Right lobe of liver (tissue), 4 donors: ENCODE results near the gene MYO10.

Source experiments
- POLR2A ChIP-seq: fragments of 450-650 bp; IDR thresholded peaks from one replicate; pipeline ENCODE4 v1.6.1; 2017; ENCODE audit warnings: antibody characterized with exemption, mild to moderate bottlenecking
- TF ChIP-seq, protein P1 (sequence below), 4 donors: fragments of 200-600 bp in 3 of 4; fragments of 450-650 bp in 1 of 4; IDR thresholded peaks; one replicate each; pipeline versions ENCODE4 v1.5.1 to v1.8.0; 2016 to 2022; ENCODE audit warnings: antibody characterized with exemption in 4 of 4, mild to moderate bottlenecking in 2 of 4
- donor health status: DM: no; HTN: no; CAD: no.
- donor health status: DM: no; HTN: no; CAD: no.
- donor health status: DM: no; HTN: yes; CAD: no.

- TF ChIP-seq, protein P1, sequence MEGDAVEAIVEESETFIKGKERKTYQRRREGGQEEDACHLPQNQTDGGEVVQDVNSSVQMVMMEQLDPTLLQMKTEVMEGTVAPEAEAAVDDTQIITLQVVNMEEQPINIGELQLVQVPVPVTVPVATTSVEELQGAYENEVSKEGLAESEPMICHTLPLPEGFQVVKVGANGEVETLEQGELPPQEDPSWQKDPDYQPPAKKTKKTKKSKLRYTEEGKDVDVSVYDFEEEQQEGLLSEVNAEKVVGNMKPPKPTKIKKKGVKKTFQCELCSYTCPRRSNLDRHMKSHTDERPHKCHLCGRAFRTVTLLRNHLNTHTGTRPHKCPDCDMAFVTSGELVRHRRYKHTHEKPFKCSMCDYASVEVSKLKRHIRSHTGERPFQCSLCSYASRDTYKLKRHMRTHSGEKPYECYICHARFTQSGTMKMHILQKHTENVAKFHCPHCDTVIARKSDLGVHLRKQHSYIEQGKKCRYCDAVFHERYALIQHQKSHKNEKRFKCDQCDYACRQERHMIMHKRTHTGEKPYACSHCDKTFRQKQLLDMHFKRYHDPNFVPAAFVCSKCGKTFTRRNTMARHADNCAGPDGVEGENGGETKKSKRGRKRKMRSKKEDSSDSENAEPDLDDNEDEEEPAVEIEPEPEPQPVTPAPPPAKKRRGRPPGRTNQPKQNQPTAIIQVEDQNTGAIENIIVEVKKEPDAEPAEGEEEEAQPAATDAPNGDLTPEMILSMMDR (IDR thresholded peaks at IDR 0.05): no peak
- no peak for TF ChIP-seq POLR2A
Measured at GRCh38 chr5:16856531-16856930, 79.6 kb downstream of the MYO10 start.
